Naive thymus-derived CD4-positive, alpha-beta T cell (primary cell): ENCODE measurements around the gene IFNA13. TPM values are rescaled to one million over a fixed set of nuclear protein-coding genes. Genes with fewer than 3 reads are reported as not detected.

Source experiments
- ATAC-seq: fragments of 150-1000 bp; cut with Tn5 transposase; 2 replicates; pipeline ENCODE4 v1.10.0; 2021; ENCODE audit warnings: mild to moderate bottlenecking, moderate library complexity
- CTCF ChIA-PET: fragments of 350-600 bp; sonication (Branson Sonifier 250); formaldehyde crosslinking; loops from one replicate; lab custom pipeline; 2021; ENCODE audit warnings: antibody characterized with exemption; lab: Charles Lee
- POLR2A ChIA-PET: fragments of 350-600 bp; sonication (Branson Sonifier 250); formaldehyde crosslinking; loops from one replicate; lab custom pipeline; 2021; ENCODE audit warnings: antibody characterized with exemption, inconsistent platforms; lab: Charles Lee
- DNase-seq, 9 donors: peaks; one replicate each; pipeline versions ENCODE4 v3.0.0 to v3.0.0-alpha.2; 2020 to 2022; ENCODE audit warnings: mixed read lengths in 1 of 9
- H3K27ac ChIP-seq: one replicate; pipeline ENCODE4 v1.7.0; 2013; ENCODE audit warnings: mild to moderate bottlenecking, low read depth, low read length, moderate library complexity
- H3K27me3 ChIP-seq, 2 donors: one replicate each; pipeline ENCODE4 v1.7.0; 2013; ENCODE audit warnings: low read length in 2 of 2, mild to moderate bottlenecking in 2 of 2, moderate library complexity in 2 of 2; ENCODE audit not compliant: control insufficient read depth in 2 of 2, insufficient read depth in 2 of 2
- H3K36me3 ChIP-seq, 3 experiments: 1 replicate in 2 of 3; 2 replicates in 1 of 3; pipeline ENCODE4 v1.7.0; 2013; ENCODE audit warnings: low read length in 3 of 3, mild to moderate bottlenecking in 3 of 3, moderate library complexity in 1 of 3; ENCODE audit not compliant: insufficient read depth in 3 of 3, control insufficient read depth in 2 of 3
- H3K4me1 ChIP-seq, 2 donors: one replicate each; pipeline ENCODE4 v1.7.0; 2013; ENCODE audit warnings: low read length in 2 of 2, mild to moderate bottlenecking in 2 of 2, moderate library complexity in 1 of 2; ENCODE audit not compliant: control insufficient read depth in 2 of 2, insufficient read depth in 2 of 2
- H3K4me3 ChIP-seq: 2 replicates; pipeline ENCODE4 v1.7.0; 2013; ENCODE audit warnings: mild to moderate bottlenecking, low read length
- H3K9me3 ChIP-seq, 3 experiments: 1 replicate in 2 of 3; 2 replicates in 1 of 3; pipeline ENCODE4 v1.7.0; 2013; ENCODE audit warnings: low read length in 3 of 3; ENCODE audit not compliant: control insufficient read depth in 2 of 3
- H3K27ac Mint-ChIP-seq, 9 donors: one replicate each; pipeline ENCODE4 v1.8.0; 2020 to 2022; ENCODE audit warnings: mixed read lengths in 9 of 9, mild to moderate bottlenecking in 8 of 9, moderate library complexity in 5 of 9, inconsistent platforms in 2 of 9
- H3K27me3 Mint-ChIP-seq, 5 donors: one replicate each; pipeline ENCODE4 v1.8.0; 2021 to 2022; ENCODE audit warnings: mixed read lengths in 5 of 5, mild to moderate bottlenecking in 1 of 5
- H3K36me3 Mint-ChIP-seq, 5 donors: one replicate each; pipeline ENCODE4 v1.8.0; 2020 to 2022; ENCODE audit warnings: mixed read lengths in 5 of 5, mild to moderate bottlenecking in 3 of 5, inconsistent platforms in 1 of 5
- H3K4me1 Mint-ChIP-seq, 7 donors: one replicate each; pipeline ENCODE4 v1.8.0; 2020 to 2022; ENCODE audit warnings: mixed read lengths in 7 of 7, mild to moderate bottlenecking in 3 of 7, inconsistent platforms in 1 of 7
- H3K4me3 Mint-ChIP-seq, 10 donors: one replicate each; pipeline ENCODE4 v1.8.0; 2020 to 2022; ENCODE audit warnings: mild to moderate bottlenecking in 10 of 10, mixed read lengths in 10 of 10, moderate library complexity in 6 of 10, inconsistent platforms in 2 of 10
- H3K9me3 Mint-ChIP-seq, 11 donors: one replicate each; pipeline ENCODE4 v1.8.0; 2020 to 2022; ENCODE audit warnings: mixed read lengths in 11 of 11, mild to moderate bottlenecking in 4 of 11, inconsistent platforms in 1 of 11, moderate library complexity in 1 of 11
- intact Hi-C, 2 donors: fragments of 100-400 bp; cut with micrococcal nuclease; formaldehyde crosslinking; loops; one replicate each; pipeline ENCODE4 v1.15.1; 2023
- polyA plus RNA-seq, 2 donors: library from polyadenylated mRNA; unstranded; fragments of 300-500 nt; fragmentation: Illumina TruSeq; gene quantifications; one replicate each; pipeline ENCODE4 v1.2.3, GENCODE V29; 2021
- total RNA-seq, 6 experiments: library from RNA in 5 of 6; stranded (reverse) in 5 of 6; gene quantifications; 1 replicate in 5 of 6; 2 replicates in 1 of 6; pipeline ENCODE4 v1.2.3 and lab custom pipeline; 2021 to 2026

The IFNA13 gene
- total and polyA plus RNA-seq, 7 experiments from 2014 or later, result not detected

GRCh38 chr9:21340735-21341134, 27.1 kb downstream of the IFNA13 start:
- H3K9me3 ChIP-seq, result no peaks in the 10 kb centered on the region
- H3K36me3 ChIP-seq, result no peaks in the 10 kb centered on the region
- no peak overlapping the region for H3K27ac ChIP-seq
- DNase-seq (no peak), ATAC-seq (no peak)
- Mint-ChIP-seq H3K27me3 (peaks cover 16 to 73% (median 29%) of the 10 kb centered on the region in 5 donors), H3K9me3 (peaks cover 0 to 3% (median 0%) of the 10 kb centered on the region in 11 donors), H3K27ac (no peak overlapping the region), H3K4me1 (peaks cover 1 to 14% (median 13%) of the 10 kb centered on the region in 7 donors), H3K36me3 (peaks cover 0 to 8% (median 0%) of the 10 kb centered on the region in 5 donors), H3K4me3 (no peak overlapping the region)
- intact Hi-C loops, result no loop called here
- no peaks in the 10 kb centered on the region for H3K4me1 ChIP-seq
- H3K4me3 ChIP-seq, result no peak overlapping the region
- peaks cover 0 to 3% of the 10 kb centered on the region in 2 donors for H3K27me3 ChIP-seq
- POLR2A ChIA-PET, result interaction anchor here (1.0 kb wide), 1 partner anchor 11 kb away, joined by 3 read pairs; no protein-coding TSS in a partner anchor
- CTCF ChIA-PET, result interaction anchor here (1.1 kb wide), 1 partner anchor 55 kb away, joined by 3 read pairs; no protein-coding TSS in a partner anchor

DNA sequence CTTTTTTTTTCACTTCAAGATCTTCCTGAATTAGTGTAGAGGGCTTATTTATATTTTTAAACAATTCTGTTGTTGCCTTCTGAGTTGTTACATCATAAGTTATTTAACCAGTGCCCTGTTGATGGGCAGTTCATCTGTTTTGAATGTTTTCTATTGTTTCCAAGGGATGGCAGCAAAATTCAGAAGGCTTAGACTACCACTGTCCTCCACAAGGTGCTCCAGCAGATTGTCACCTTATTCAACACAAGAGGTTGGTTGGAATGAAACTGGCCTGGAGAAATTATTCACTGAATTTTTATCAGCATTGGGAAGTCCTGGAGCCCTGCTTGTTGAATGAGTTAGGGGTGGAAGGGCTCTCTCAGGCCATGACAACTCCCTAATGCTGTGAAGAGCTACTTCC, 31.4 kb downstream of the IFNA13 start:
- H3K4me3 Mint-ChIP-seq, result peak overlapping the region; percentile 50 to 97 (median 92)
- peaks cover 0 to 35% (median 3%) of the 10 kb centered on the region in 5 donors for H3K27me3 Mint-ChIP-seq
- Histone ChIP-seq H3K27me3 (no peaks in the 10 kb centered on the region), H3K27ac (no peak overlapping the region), H3K36me3 (peaks cover 0 to 7% (median 0%) of the 10 kb centered on the region in 3 experiments), H3K4me1 (peaks cover 15 to 30% of the 10 kb centered on the region in 2 donors), H3K9me3 (no peaks in the 10 kb centered on the region), H3K4me3 (no peak overlapping the region)
- DNase-seq, result no peak
- CTCF ChIA-PET, result interaction anchor here (1.1 kb wide), 1 partner anchor 10 kb away, joined by 5 read pairs; no protein-coding TSS in a partner anchor
- no peak for ATAC-seq
- H3K9me3 Mint-ChIP-seq, result peaks cover 0 to 14% (median 3%) of the 10 kb centered on the region in 11 donors
- intact Hi-C loops, result loop anchor here (2.0 to 10.0 kb wide), 5 partner anchors 14 to 714 kb away; partner anchors contain the start of genes CDKN2A (in 1 of the 2), CDKN2B-AS1 (in 1 of the 2), HACD4 (in 1 of the 2) and MLLT3 (in 1 of the 2)
- peaks cover 11 to 21% (median 18%) of the 10 kb centered on the region in 5 donors for H3K36me3 Mint-ChIP-seq
- peaks cover 26 to 51% (median 46%) of the 10 kb centered on the region in 7 donors for H3K4me1 Mint-ChIP-seq
- H3K27ac Mint-ChIP-seq, result peak overlapping the region in 7 of 9 donors; percentile 68 to 97 (median 92)
- POLR2A ChIA-PET, result no interaction called here

- H3K27me3 ChIP-seq, result no peaks in the 10 kb centered on the region
- Mint-ChIP-seq H3K27ac (peak within 1 kb of the TSS; percentile 90 to 98 (median 95)), H3K4me3 (peak within 1 kb of the TSS; percentile 90 to 97 (median 94)), H3K9me3 (peaks cover 0 to 14% (median 3%) of the 10 kb centered on the region in 11 donors), H3K36me3 (peaks cover 11 to 26% (median 20%) of the 10 kb centered on the region in 5 donors), H3K4me1 (peaks cover 36 to 65% (median 60%) of the 10 kb centered on the region in 7 donors), H3K27me3 (peaks cover 0 to 27% (median 0%) of the 10 kb centered on the region in 5 donors)
- H3K4me1 ChIP-seq, result peaks cover 15 to 35% of the 10 kb centered on the region in 2 donors
- peaks cover 0 to 7% (median 0%) of the 10 kb centered on the region in 3 experiments for H3K36me3 ChIP-seq
- ATAC-seq, result peak; percentile 94
- ChIA-PET POLR2A (interaction anchor here (0.6 to 2.7 kb wide), 13 partner anchors 9 to 710 kb away, joined by 3 to 12 read pairs (median 3); partner anchors contain the start of gene MTAP), CTCF (interaction anchor here (0.7 to 3.3 kb wide), 6 partner anchors 9 to 74 kb away, joined by 3 to 19 read pairs (median 6); no protein-coding TSS in a partner anchor)
- peak within 1 kb of the TSS; percentile 96 for H3K4me3 ChIP-seq
- H3K9me3 ChIP-seq, result no peaks in the 10 kb centered on the region
- DNase-seq, result peak; percentile 72 to 87 (median 85)
- peak within 1 kb of the TSS; percentile 95 for H3K27ac ChIP-seq
- intact Hi-C loops, result loop anchor here (1.0 to 10.0 kb wide), 13 partner anchors 8 to 1955 kb away; partner anchors contain the start of genes CDKN2A (in 2 of the 2), CDKN2B-AS1 (in 2 of the 2), MLLT3 (in 2 of the 2) and HACD4 (in 1 of the 2)
Measured at GRCh38 chr9:21334701-21335632, 32.9 kb downstream of the IFNA13 start, which contains the start of gene KLHL9. Gene KLHL9 (minus strand): TSS chr9:21335404. CDS start chr9:21334859, 545 bp downstream.

DNA sequence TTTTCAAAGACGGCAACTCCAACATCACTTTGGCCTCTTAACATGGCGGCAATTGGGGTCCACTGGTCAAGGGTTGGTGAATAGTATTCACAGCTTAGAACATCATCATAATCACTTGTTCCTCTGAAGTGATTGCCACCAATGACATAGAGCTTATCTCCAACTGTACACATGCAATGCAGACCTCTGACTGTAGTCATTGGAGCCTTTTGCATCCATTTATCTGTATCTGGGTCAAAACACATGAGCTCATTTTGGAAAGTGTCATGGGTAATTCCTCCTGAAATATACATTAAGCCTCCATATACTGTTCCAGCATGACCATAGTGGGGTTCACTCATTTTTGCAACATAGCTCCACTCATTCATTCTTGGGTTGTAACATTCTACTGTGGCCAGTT, 34.6 kb downstream of the IFNA13 start:
- Histone ChIP-seq H3K4me3 (peak overlapping the region; percentile 96), H3K9me3 (no peaks in the 10 kb centered on the region), H3K27me3 (no peaks in the 10 kb centered on the region), H3K36me3 (peaks cover 0 to 7% (median 0%) of the 10 kb centered on the region in 3 experiments), H3K27ac (no peak overlapping the region), H3K4me1 (peaks cover 21 to 41% of the 10 kb centered on the region in 2 donors)
- ChIA-PET POLR2A (interaction anchor here (1.2 to 2.7 kb wide), 2 partner anchors 17 to 24 kb away, joined by 4 to 12 read pairs; no protein-coding TSS in a partner anchor), CTCF (interaction anchor here (0.6 to 3.3 kb wide), 6 partner anchors 12 to 458 kb away, joined by 3 to 19 read pairs (median 3); no protein-coding TSS in a partner anchor)
- no peak for ATAC-seq
- Mint-ChIP-seq H3K4me3 (peak overlapping the region; percentile 74 to 97 (median 94)), H3K36me3 (peaks cover 11 to 26% (median 21%) of the 10 kb centered on the region in 5 donors), H3K27ac (peak overlapping the region in 6 of 9 donors; percentile 55 to 97 (median 92)), H3K9me3 (peaks cover 0 to 14% (median 3%) of the 10 kb centered on the region in 11 donors), H3K27me3 (peaks cover 0 to 15% (median 0%) of the 10 kb centered on the region in 5 donors), H3K4me1 (peaks cover 46 to 82% (median 75%) of the 10 kb centered on the region in 7 donors)
- no peak for DNase-seq
- intact Hi-C loops, result loop anchor here (10.0 kb wide), 2 partner anchors 298 to 662 kb away; partner anchors contain the start of genes CDKN2A (in 1 of the 2), CDKN2B-AS1 (in 1 of the 2) and HACD4 (in 1 of the 2)

GRCh38 chr9:21331676-21332402, 36.0 kb downstream of the IFNA13 start:
- H3K4me1 ChIP-seq, result peaks cover 25 to 49% of the 10 kb centered on the region in 2 donors
- ATAC-seq (no peak), DNase-seq (no peak)
- no peak overlapping the region for H3K4me3 ChIP-seq
- Mint-ChIP-seq H3K36me3 (peaks cover 11 to 26% (median 21%) of the 10 kb centered on the region in 5 donors), H3K4me1 (peaks cover 54 to 93% (median 86%) of the 10 kb centered on the region in 7 donors), H3K4me3 (peak overlapping the region; percentile 33 to 97 (median 54)), H3K27ac (peak overlapping the region in 3 of 9 donors; percentile 38 to 92 (median 71)), H3K27me3 (peaks cover 0 to 6% (median 0%) of the 10 kb centered on the region in 5 donors), H3K9me3 (peaks cover 0 to 14% (median 3%) of the 10 kb centered on the region in 11 donors)
- CTCF ChIA-PET, result interaction anchor here (3.3 kb wide), 1 partner anchor 64 kb away, joined by 19 read pairs; no protein-coding TSS in a partner anchor
- no peak overlapping the region for H3K27ac ChIP-seq
- H3K36me3 ChIP-seq, result peaks cover 0 to 7% (median 0%) of the 10 kb centered on the region in 3 experiments
- intact Hi-C loops, result loop anchor here (10.0 kb wide), 2 partner anchors 297 to 663 kb away; partner anchors contain the start of genes CDKN2A (in 1 of the 2), CDKN2B-AS1 (in 1 of the 2) and HACD4 (in 1 of the 2)
- POLR2A ChIA-PET, result interaction anchor here (0.6 kb wide), 1 partner anchor 140 kb away, joined by 3 read pairs; no protein-coding TSS in a partner anchor
- H3K27me3 ChIP-seq, result no peaks in the 10 kb centered on the region
- no peaks in the 10 kb centered on the region for H3K9me3 ChIP-seq
